GM23338 (cell line): ENCODE measurements around the gene BICRAL. TPM values are rescaled to one million over a fixed set of nuclear protein-coding genes. Genes with fewer than 3 reads are reported as not detected.

Source experiments
- ATAC-seq: fragments of 200-7000 bp; cut with Tn5 transposase; 3 replicates; pipeline ENCODE4 v1.9.1; 2020
- DNase-seq: peaks from one replicate; pipeline ENCODE4 v3.0.0-alpha.2; 2015; ENCODE audit warnings: low spot score
- H2AFZ ChIP-seq: fragments of 200-600 bp; sonication (generic); 2 replicates; pipeline ENCODE4 v1.8.0; 2016; ENCODE audit warnings: antibody characterized with exemption, mild to moderate bottlenecking, moderate library complexity
- H3F3A ChIP-seq: fragments of 200-600 bp; sonication (generic); replicated peaks from 2 replicates; pipeline ENCODE4 v1.8.0; 2017; ENCODE audit warnings: antibody characterized with exemption, mixed run types, low read depth
- H3K27ac ChIP-seq: fragments of 200-600 bp; sonication (generic); 2 replicates; pipeline ENCODE4 v1.6.1; 2016; ENCODE audit warnings: low read depth
- H3K27me3 ChIP-seq: fragments of 200-600 bp; sonication (generic); 2 replicates; pipeline ENCODE4 v1.8.0; 2016; ENCODE audit warnings: mild to moderate bottlenecking, mixed run types, moderate library complexity; ENCODE audit not compliant: insufficient read depth
- H3K36me3 ChIP-seq: fragments of 200-600 bp; sonication (generic); 2 replicates; pipeline ENCODE4 v1.8.0; 2016; ENCODE audit warnings: mild to moderate bottlenecking; ENCODE audit not compliant: insufficient read depth
- H3K4me1 ChIP-seq: fragments of 200-600 bp; sonication (generic); 2 replicates; pipeline ENCODE4 v1.8.0; 2016; ENCODE audit warnings: mild to moderate bottlenecking, moderate library complexity; ENCODE audit not compliant: insufficient read depth
- H3K4me2 ChIP-seq: fragments of 200-600 bp; sonication (generic); 2 replicates; pipeline ENCODE4 v1.7.1; 2017; ENCODE audit warnings: mixed run types
- H3K4me3 ChIP-seq: fragments of 200-600 bp; sonication (generic); 2 replicates; pipeline ENCODE4 v1.6.1; 2016; ENCODE audit warnings: mixed run types
- H3K79me2 ChIP-seq: fragments of 200-600 bp; sonication (generic); replicated peaks from 2 replicates; pipeline ENCODE4 v1.8.0; 2017; ENCODE audit warnings: mild to moderate bottlenecking; ENCODE audit not compliant: insufficient read depth
- H3K9me2 ChIP-seq: fragments of 200-600 bp; sonication (generic); 2 replicates; pipeline ENCODE4 v1.8.0; 2017; ENCODE audit not compliant: insufficient read depth
- H4K20me1 ChIP-seq: fragments of 200-600 bp; sonication (generic); replicated peaks from 2 replicates; pipeline ENCODE4 v1.8.0; 2017; ENCODE audit warnings: mild to moderate bottlenecking; ENCODE audit not compliant: insufficient read depth
- H3K27ac Mint-ChIP-seq: 2 replicates; pipeline ENCODE4 v1.8.0; 2020; ENCODE audit warnings: inconsistent platforms, mild to moderate bottlenecking, moderate library complexity, mixed read lengths
- H3K27me3 Mint-ChIP-seq: 3 replicates; pipeline ENCODE4 v1.8.0; 2022; ENCODE audit warnings: low read depth, mild to moderate bottlenecking, moderate library complexity, mixed read lengths, inconsistent platforms; ENCODE audit not compliant: insufficient read depth, poor library complexity
- H3K36me3 Mint-ChIP-seq: 3 replicates; pipeline ENCODE4 v1.8.0; 2021; ENCODE audit warnings: low read depth, mild to moderate bottlenecking, inconsistent platforms, moderate library complexity, mixed read lengths
- H3K4me1 Mint-ChIP-seq: 3 replicates; pipeline ENCODE4 v1.8.0; 2020; ENCODE audit warnings: mild to moderate bottlenecking, inconsistent platforms, mixed read lengths
- H3K4me3 Mint-ChIP-seq: 3 replicates; pipeline ENCODE4 v1.8.0; 2021; ENCODE audit warnings: moderate library complexity, mild to moderate bottlenecking, inconsistent platforms, mixed read lengths
- H3K9me3 Mint-ChIP-seq: 3 replicates; pipeline ENCODE4 v1.8.0; 2020; ENCODE audit warnings: moderate library complexity, mild to moderate bottlenecking, inconsistent platforms, mixed read lengths
- CREB1 ChIP-seq: fragments of 250-450 bp; sonication (Bioruptor Pico); IDR thresholded peaks from 2 replicates; pipeline ENCODE4 v1.5.0; 2020; ENCODE audit warnings: low read depth, mild to moderate bottlenecking, moderate library complexity
- JUNB ChIP-seq: IDR thresholded peaks from one replicate; pipeline ENCODE4 v1.6.1; 2016; ENCODE audit warnings: antibody characterized with exemption; ENCODE audit not compliant: unreplicated experiment
- NANOG ChIP-seq: IDR thresholded peaks from 2 replicates; pipeline ENCODE4 v1.6.1; 2016; ENCODE audit warnings: antibody characterized with exemption, borderline replicate concordance
- POLR2AphosphoS5 ChIP-seq: IDR thresholded peaks from 2 replicates; pipeline ENCODE4 v1.6.1; 2016; ENCODE audit warnings: antibody characterized with exemption, low read depth
- ZNF331 ChIP-seq: fragments of 250-450 bp; sonication (Bioruptor Pico); IDR thresholded peaks from 2 replicates; pipeline ENCODE4 v1.5.0; 2020; ENCODE audit warnings: low read depth, mild to moderate bottlenecking, moderate library complexity
- polyA plus RNA-seq: library from polyadenylated mRNA; unstranded; fragments of >200 nt; fragmentation: Nextera tagmentation; extraction: Ambion mirVana; gene quantifications from 2 replicates; pipeline ENCODE4 v1.2.1, GENCODE V29; 2016
- total RNA-seq: library from RNA; depleted of rRNA; stranded (reverse); fragments of >200 nt; shearing (Covaris generic); gene quantifications from 2 replicates; pipeline ENCODE4 v1.2.3, GENCODE V29; 2014
- TF ChIP-seq, protein P1 (sequence below): fragments of 250-450 bp; sonication (Bioruptor Pico); IDR thresholded peaks from 2 replicates; pipeline ENCODE4 v1.5.0; 2020; ENCODE audit warnings: mild to moderate bottlenecking, moderate library complexity
- TF ChIP-seq, protein P2 (sequence below), 2 experiments: fragments of 200-600 bp in 1 of 2; sonication (generic) in 1 of 2; conservative IDR thresholded peaks; 2 replicates each; pipeline versions ENCODE4 v1.5.1 to v1.6.1; 2016 to 2017; ENCODE audit warnings: antibody characterized with exemption in 2 of 2, low read depth in 2 of 2, mild to moderate bottlenecking in 2 of 2, moderate library complexity in 1 of 2

Gene BICRAL
- total and polyA plus RNA-seq, 2 experiments from 2014 or later: 3.4 to 11.7 TPM

DNA sequence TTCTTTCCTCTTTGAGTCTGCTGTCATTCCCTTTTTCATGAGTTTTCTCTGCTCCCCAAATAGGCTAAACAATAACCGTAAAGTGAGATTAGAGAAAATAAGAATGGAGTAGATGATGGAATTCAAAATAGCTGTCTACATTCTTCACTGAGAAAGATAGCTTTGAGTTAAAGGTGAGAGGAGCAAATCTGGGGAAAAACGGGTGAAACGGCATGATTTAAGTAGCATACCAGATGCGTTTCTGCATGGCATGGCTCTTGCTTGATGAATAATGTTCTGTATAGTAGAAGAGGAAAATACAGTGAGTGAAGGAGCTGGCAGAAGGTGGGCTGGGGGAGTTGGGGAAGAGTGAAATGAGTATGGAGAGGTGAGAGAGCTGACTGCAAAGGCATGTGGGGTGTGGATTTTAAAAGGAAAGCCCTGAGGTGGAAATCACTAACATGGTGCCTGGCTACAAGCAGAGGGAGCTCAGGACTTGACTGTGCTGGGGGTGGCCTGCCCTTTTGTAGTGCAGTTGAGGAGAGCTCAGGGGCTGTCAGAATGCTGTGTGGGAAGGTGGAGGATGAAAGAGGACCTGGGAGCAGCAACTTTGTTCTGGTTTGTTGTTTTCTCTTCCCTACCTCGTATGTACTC, 8.8 kb downstream of the BICRAL start (continued):
- TF ChIP-seq, protein P1, sequence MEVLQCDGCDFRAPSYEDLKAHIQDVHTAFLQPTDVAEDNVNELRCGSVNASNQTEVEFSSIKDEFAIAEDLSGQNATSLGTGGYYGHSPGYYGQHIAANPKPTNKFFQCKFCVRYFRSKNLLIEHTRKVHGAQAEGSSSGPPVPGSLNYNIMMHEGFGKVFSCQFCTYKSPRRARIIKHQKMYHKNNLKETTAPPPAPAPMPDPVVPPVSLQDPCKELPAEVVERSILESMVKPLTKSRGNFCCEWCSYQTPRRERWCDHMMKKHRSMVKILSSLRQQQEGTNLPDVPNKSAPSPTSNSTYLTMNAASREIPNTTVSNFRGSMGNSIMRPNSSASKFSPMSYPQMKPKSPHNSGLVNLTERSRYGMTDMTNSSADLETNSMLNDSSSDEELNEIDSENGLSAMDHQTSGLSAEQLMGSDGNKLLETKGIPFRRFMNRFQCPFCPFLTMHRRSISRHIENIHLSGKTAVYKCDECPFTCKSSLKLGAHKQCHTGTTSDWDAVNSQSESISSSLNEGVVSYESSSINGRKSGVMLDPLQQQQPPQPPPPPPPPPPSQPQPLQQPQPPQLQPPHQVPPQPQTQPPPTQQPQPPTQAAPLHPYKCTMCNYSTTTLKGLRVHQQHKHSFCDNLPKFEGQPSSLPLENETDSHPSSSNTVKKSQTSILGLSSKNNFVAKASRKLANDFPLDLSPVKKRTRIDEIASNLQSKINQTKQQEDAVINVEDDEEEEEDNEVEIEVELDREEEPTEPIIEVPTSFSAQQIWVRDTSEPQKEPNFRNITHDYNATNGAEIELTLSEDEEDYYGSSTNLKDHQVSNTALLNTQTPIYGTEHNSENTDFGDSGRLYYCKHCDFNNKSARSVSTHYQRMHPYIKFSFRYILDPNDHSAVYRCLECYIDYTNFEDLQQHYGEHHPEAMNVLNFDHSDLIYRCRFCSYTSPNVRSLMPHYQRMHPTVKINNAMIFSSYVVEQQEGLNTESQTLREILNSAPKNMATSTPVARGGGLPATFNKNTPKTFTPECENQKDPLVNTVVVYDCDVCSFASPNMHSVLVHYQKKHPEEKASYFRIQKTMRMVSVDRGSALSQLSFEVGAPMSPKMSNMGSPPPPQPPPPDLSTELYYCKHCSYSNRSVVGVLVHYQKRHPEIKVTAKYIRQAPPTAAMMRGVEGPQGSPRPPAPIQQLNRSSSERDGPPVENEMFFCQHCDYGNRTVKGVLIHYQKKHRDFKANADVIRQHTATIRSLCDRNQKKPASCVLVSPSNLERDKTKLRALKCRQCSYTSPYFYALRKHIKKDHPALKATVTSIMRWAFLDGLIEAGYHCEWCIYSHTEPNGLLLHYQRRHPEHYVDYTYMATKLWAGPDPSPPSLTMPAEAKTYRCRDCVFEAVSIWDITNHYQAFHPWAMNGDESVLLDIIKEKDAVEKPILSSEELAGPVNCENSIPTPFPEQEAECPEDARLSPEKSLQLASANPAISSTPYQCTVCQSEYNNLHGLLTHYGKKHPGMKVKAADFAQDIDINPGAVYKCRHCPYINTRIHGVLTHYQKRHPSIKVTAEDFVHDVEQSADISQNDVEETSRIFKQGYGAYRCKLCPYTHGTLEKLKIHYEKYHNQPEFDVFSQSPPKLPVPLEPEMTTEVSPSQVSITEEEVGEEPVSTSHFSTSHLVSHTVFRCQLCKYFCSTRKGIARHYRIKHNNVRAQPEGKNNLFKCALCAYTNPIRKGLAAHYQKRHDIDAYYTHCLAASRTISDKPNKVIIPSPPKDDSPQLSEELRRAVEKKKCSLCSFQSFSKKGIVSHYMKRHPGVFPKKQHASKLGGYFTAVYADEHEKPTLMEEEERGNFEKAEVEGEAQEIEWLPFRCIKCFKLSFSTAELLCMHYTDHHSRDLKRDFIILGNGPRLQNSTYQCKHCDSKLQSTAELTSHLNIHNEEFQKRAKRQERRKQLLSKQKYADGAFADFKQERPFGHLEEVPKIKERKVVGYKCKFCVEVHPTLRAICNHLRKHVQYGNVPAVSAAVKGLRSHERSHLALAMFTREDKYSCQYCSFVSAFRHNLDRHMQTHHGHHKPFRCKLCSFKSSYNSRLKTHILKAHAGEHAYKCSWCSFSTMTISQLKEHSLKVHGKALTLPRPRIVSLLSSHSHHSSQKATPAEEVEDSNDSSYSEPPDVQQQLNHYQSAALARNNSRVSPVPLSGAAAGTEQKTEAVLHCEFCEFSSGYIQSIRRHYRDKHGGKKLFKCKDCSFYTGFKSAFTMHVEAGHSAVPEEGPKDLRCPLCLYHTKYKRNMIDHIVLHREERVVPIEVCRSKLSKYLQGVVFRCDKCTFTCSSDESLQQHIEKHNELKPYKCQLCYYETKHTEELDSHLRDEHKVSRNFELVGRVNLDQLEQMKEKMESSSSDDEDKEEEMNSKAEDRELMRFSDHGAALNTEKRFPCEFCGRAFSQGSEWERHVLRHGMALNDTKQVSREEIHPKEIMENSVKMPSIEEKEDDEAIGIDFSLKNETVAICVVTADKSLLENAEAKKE (CRISPR knock-in tag): no peak
- TF ChIP-seq NANOG: no peak
- no peak for TF ChIP-seq CREB1
- TF ChIP-seq, protein P2, sequence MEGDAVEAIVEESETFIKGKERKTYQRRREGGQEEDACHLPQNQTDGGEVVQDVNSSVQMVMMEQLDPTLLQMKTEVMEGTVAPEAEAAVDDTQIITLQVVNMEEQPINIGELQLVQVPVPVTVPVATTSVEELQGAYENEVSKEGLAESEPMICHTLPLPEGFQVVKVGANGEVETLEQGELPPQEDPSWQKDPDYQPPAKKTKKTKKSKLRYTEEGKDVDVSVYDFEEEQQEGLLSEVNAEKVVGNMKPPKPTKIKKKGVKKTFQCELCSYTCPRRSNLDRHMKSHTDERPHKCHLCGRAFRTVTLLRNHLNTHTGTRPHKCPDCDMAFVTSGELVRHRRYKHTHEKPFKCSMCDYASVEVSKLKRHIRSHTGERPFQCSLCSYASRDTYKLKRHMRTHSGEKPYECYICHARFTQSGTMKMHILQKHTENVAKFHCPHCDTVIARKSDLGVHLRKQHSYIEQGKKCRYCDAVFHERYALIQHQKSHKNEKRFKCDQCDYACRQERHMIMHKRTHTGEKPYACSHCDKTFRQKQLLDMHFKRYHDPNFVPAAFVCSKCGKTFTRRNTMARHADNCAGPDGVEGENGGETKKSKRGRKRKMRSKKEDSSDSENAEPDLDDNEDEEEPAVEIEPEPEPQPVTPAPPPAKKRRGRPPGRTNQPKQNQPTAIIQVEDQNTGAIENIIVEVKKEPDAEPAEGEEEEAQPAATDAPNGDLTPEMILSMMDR (conservative IDR thresholded peaks at IDR 0.05; ENCODE audit: low read depth in 2 of 2): peak in 1 of 2 experiments; percentile 20; a peak in 2 of 4 replicates

GRCh38 chr6:42791706-42792320, 10.0 kb downstream of the BICRAL start:
- peaks cover 3% of the 10 kb centered on the region; the same call in 1 of the 3 replicates for H3K36me3 Mint-ChIP-seq
- H3K4me1 Mint-ChIP-seq: peaks cover 30% of the 10 kb centered on the region

More at GRCh38 chr6:42791706-42792320, 10.0 kb downstream of the BICRAL start:
- peaks cover 4% of the 10 kb centered on the region for H3K27me3 Mint-ChIP-seq
- H4K20me1 ChIP-seq: peaks cover 18% of the 10 kb centered on the region
- H3K9me3 Mint-ChIP-seq: no peaks in the 10 kb centered on the region
- H3K27ac Mint-ChIP-seq: no peak overlapping the region
- no peak overlapping the region for H3K4me3 ChIP-seq
- 0 out of 2 replicates have a peak overlapping the region, but pooled peaks have one; percentile 65 for H3K27ac ChIP-seq
- ATAC-seq (no peak), DNase-seq (no peak)
- no peaks in the 10 kb centered on the region for H3K36me3 ChIP-seq
- no peak overlapping the region for H3K4me3 Mint-ChIP-seq
- peaks cover 6% of the 10 kb centered on the region; the same call in 1 of the 2 replicates for H3F3A ChIP-seq
- no peak for TF ChIP-seq ZNF331 (CRISPR knock-in tag)
- TF ChIP-seq, protein P2 (conservative IDR thresholded peaks at IDR 0.05; ENCODE audit: low read depth in 2 of 2): no peak
- TF ChIP-seq JUNB: no peak
- no peak for TF ChIP-seq CREB1
- no peak for TF ChIP-seq POLR2AphosphoS5
- peaks cover 41% of the 10 kb centered on the region for H3K79me2 ChIP-seq
- no peaks in the 10 kb centered on the region for H3K27me3 ChIP-seq
- no peaks in the 10 kb centered on the region for H3K9me2 ChIP-seq
- H2AFZ ChIP-seq: no peak overlapping the region
- H3K4me1 ChIP-seq: peaks cover 42% of the 10 kb centered on the region
- H3K4me2 ChIP-seq: no peak overlapping the region
